KMS-11 (cell line): ENCODE measurements around the gene MGMT.

ENCODE experiments used
- H2AFZ ChIP-seq: fragments of 200-600 bp; sonication (generic); 2 replicates; pipeline ENCODE4 v1.6.1; 2016; ENCODE audit warnings: antibody characterized with exemption, mixed run types, low read depth
- H3K27ac ChIP-seq: fragments of 200-600 bp; sonication (generic); 2 replicates; pipeline ENCODE4 v1.6.1; 2016; ENCODE audit warnings: mild to moderate bottlenecking, mixed run types
- H3K27me3 ChIP-seq: fragments of 200-600 bp; sonication (generic); 2 replicates; pipeline ENCODE4 v1.6.1; 2017; ENCODE audit warnings: mild to moderate bottlenecking, low read depth, mixed run types, moderate library complexity; ENCODE audit not compliant: insufficient read depth
- H3K36me3 ChIP-seq: fragments of 200-600 bp; sonication (generic); 2 replicates; pipeline ENCODE4 v1.6.1; 2017; ENCODE audit warnings: mild to moderate bottlenecking, mixed run types; ENCODE audit not compliant: insufficient read depth
- H3K4me1 ChIP-seq: fragments of 200-600 bp; sonication (generic); 2 replicates; pipeline ENCODE4 v1.6.1; 2016; ENCODE audit warnings: mild to moderate bottlenecking, low read depth, mixed run types; ENCODE audit not compliant: poor library complexity, severe bottlenecking
- H3K4me2 ChIP-seq: fragments of 200-600 bp; sonication (generic); 2 replicates; pipeline ENCODE4 v1.7.0; 2016; ENCODE audit warnings: mild to moderate bottlenecking, mixed run types
- H3K4me3 ChIP-seq: fragments of 200-600 bp; sonication (generic); IDR thresholded peaks from 2 replicates; pipeline ENCODE4 v1.6.1; 2017; ENCODE audit warnings: low read depth, low read length, mixed read lengths; ENCODE audit not compliant: insufficient read depth
- H3K79me2 ChIP-seq: fragments of 200-600 bp; sonication (generic); 2 replicates; pipeline ENCODE4 v1.6.1; 2016; ENCODE audit warnings: low read depth, mixed run types; ENCODE audit not compliant: insufficient read depth
- H3K9ac ChIP-seq: fragments of 200-600 bp; sonication (generic); 2 replicates; pipeline ENCODE4 v1.6.1; 2016; ENCODE audit warnings: mild to moderate bottlenecking, mixed run types
- H4K20me1 ChIP-seq: fragments of 200-600 bp; sonication (generic); 2 replicates; pipeline ENCODE4 v1.6.1; 2016; ENCODE audit warnings: mild to moderate bottlenecking, mixed run types; ENCODE audit not compliant: insufficient read depth
- TF ChIP-seq, protein P1 (sequence below): fragments of 200-600 bp; sonication (generic); conservative IDR thresholded peaks from 2 replicates; pipeline ENCODE4 v1.6.1; 2017; ENCODE audit warnings: low read depth, mild to moderate bottlenecking, antibody characterized with exemption, low read length, moderate library complexity, mixed read lengths

The MGMT gene

DNA sequence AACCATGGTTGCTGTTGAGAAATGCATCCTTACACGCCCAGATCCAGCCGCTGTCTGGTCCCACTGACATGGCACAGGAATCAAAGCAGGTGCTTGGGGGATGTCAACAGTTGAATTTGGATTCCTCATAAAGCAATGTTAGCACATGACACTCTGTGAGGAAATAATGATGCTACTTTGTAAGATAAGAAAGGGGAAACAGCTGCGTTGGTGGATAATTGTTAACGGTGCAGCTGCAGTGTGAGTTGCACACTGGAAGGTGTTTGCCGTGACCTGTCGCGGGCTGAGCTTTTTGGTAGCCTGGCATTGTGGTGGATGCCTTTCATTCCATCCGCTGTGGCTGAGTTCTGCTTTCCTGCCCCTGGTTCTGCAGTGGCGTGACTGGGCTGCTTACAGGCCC, 113.9 kb downstream of the MGMT start:
- H3K9ac ChIP-seq = no peak overlapping the region
- TF ChIP-seq, protein P1, sequence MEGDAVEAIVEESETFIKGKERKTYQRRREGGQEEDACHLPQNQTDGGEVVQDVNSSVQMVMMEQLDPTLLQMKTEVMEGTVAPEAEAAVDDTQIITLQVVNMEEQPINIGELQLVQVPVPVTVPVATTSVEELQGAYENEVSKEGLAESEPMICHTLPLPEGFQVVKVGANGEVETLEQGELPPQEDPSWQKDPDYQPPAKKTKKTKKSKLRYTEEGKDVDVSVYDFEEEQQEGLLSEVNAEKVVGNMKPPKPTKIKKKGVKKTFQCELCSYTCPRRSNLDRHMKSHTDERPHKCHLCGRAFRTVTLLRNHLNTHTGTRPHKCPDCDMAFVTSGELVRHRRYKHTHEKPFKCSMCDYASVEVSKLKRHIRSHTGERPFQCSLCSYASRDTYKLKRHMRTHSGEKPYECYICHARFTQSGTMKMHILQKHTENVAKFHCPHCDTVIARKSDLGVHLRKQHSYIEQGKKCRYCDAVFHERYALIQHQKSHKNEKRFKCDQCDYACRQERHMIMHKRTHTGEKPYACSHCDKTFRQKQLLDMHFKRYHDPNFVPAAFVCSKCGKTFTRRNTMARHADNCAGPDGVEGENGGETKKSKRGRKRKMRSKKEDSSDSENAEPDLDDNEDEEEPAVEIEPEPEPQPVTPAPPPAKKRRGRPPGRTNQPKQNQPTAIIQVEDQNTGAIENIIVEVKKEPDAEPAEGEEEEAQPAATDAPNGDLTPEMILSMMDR = no peak
- no peaks in the 10 kb centered on the region for H3K79me2 ChIP-seq
- H3K27ac ChIP-seq = no peak overlapping the region
- no peak overlapping the region for H2AFZ ChIP-seq
- H3K4me1 ChIP-seq = no peaks in the 10 kb centered on the region
- H4K20me1 ChIP-seq = no peaks in the 10 kb centered on the region
- no peak overlapping the region for H3K4me3 ChIP-seq
- H3K27me3 ChIP-seq = no peaks in the 10 kb centered on the region
- H3K36me3 ChIP-seq = no peaks in the 10 kb centered on the region
- no peak overlapping the region for H3K4me2 ChIP-seq

DNA sequence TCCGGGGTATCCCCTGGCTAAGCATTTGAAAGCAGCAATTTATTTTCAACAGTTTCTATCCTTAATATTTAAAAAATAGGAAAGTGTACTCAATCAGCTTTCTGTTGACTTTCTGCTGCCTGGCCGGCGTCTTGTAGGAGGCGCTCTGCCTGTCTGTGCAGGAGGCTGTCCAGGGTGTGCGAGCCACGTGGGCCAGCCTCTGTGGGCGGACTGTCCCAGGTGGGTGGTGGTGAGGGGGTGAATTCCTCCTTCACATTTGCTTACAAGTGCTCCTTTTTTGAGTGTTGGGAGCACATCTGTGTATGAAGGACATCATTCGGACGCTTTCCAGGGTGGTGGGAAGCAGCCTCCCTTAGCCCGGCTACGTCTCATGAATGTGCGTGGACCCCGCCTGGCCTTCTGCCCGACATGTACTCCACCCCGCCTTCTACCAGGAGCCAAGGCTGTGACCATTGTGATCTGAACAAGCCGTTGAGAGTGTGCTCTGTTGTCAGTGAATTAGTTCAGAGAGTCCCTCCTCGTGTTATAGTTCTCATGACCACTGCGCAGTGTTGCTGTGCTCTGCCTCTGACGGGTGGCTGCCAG, 114.9 kb downstream of the MGMT start:
- TF ChIP-seq, protein P1 = no peak
- Histone ChIP-seq H3K9ac (no peak overlapping the region), H3K4me3 (no peak overlapping the region), H2AFZ (no peak overlapping the region), H4K20me1 (no peaks in the 10 kb centered on the region), H3K27ac (no peak overlapping the region), H3K79me2 (no peaks in the 10 kb centered on the region), H3K27me3 (no peaks in the 10 kb centered on the region), H3K4me1 (no peaks in the 10 kb centered on the region), H3K36me3 (no peaks in the 10 kb centered on the region), H3K4me2 (no peak overlapping the region)

- TF ChIP-seq, protein P1 = no peak
- H3K4me3 ChIP-seq = no peak overlapping the region
- no peaks in the 10 kb centered on the region for H3K79me2 ChIP-seq
- H3K27me3 ChIP-seq = no peaks in the 10 kb centered on the region
- H3K27ac ChIP-seq = no peak overlapping the region
- no peak overlapping the region for H3K9ac ChIP-seq
- no peak overlapping the region for H2AFZ ChIP-seq
- no peaks in the 10 kb centered on the region for H3K36me3 ChIP-seq
- H3K4me1 ChIP-seq = no peaks in the 10 kb centered on the region
- H4K20me1 ChIP-seq = no peaks in the 10 kb centered on the region
- H3K4me2 ChIP-seq = no peak overlapping the region
Measured at GRCh38 chr10:129583831-129584230, 116.8 kb downstream of the MGMT start.

DNA sequence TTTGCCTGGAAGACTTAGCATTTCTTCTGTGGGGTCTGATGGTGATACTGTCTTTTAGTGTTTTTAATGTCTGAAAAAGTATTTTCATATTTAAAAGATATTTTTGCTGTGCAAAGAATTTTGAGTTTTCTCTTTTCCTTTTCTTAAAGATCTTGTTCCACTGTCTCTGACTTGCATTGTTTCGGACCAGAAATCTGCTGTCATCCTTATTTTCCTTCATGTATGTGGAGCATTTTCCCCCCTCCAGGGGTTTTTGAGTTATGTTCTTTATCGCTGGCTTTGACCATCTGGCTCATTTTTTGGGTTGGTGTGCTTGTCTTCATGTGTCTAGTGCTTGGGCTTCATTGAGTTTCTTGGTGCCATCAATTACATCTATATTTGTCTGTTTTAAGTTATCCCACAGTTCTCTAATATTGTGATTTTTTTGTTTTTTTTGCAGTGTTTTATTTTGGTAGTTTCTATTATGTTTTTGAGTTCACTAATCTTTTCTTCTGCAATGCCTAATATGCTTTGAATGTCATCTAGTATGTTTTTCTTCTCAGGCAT, 119.9 kb downstream of the MGMT start:
- no peak overlapping the region for H2AFZ ChIP-seq
- TF ChIP-seq, protein P1 = no peak
- no peaks in the 10 kb centered on the region for H3K36me3 ChIP-seq
- H3K4me1 ChIP-seq = no peaks in the 10 kb centered on the region
- no peak overlapping the region for H3K4me3 ChIP-seq
- no peaks in the 10 kb centered on the region for H3K27me3 ChIP-seq
- no peak overlapping the region for H3K27ac ChIP-seq
- no peaks in the 10 kb centered on the region for H4K20me1 ChIP-seq
- no peak overlapping the region for H3K9ac ChIP-seq
- H3K79me2 ChIP-seq = no peaks in the 10 kb centered on the region
- no peak overlapping the region for H3K4me2 ChIP-seq
